ENCODE measurements around the gene CAMTA1. TPM values are rescaled to one million over a fixed set of nuclear protein-coding genes. Genes with fewer than 3 reads are reported as not detected.

CAMTA1 gene
- total and polyA plus RNA-seq, 2 experiments from 2014 or later = 213 to 341 TPM

DNA sequence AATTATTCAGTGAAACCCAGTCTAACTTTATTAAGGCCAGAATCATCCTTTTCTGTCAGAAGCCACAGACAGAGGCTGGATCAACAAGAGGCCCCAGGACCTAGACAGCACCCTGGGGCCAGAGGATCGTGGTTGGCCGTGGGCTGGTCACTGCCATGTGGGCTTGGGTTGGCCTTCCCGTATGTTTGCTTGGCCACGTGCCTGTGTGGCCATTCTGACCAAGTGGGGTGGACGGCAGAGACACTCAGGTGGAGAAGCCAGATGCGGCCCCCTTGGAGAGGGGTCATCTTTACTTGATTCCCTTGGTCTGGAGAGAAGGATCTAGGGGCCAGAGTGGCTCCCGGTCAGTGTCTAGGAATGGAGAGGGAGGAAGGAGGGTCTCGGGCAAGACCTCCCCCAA is 327.9 kb downstream of the CAMTA1 start:
- Histone ChIP-seq H3K4me3 (no peak overlapping the region), H3K27me3 (no peaks in the 10 kb centered on the region), H3K4me1 (ENCODE audit: low read depth) (no peaks in the 10 kb centered on the region), H3K9me3 (ENCODE audit: low read depth) (no peaks in the 10 kb centered on the region), H3K27ac (no peak overlapping the region), H3K36me3 (no peaks in the 10 kb centered on the region)
- DNase-seq (ENCODE audit: low read depth in 1 of 2, low spot score in 1 of 2) = no peak
- TF ChIP-seq, protein P1, sequence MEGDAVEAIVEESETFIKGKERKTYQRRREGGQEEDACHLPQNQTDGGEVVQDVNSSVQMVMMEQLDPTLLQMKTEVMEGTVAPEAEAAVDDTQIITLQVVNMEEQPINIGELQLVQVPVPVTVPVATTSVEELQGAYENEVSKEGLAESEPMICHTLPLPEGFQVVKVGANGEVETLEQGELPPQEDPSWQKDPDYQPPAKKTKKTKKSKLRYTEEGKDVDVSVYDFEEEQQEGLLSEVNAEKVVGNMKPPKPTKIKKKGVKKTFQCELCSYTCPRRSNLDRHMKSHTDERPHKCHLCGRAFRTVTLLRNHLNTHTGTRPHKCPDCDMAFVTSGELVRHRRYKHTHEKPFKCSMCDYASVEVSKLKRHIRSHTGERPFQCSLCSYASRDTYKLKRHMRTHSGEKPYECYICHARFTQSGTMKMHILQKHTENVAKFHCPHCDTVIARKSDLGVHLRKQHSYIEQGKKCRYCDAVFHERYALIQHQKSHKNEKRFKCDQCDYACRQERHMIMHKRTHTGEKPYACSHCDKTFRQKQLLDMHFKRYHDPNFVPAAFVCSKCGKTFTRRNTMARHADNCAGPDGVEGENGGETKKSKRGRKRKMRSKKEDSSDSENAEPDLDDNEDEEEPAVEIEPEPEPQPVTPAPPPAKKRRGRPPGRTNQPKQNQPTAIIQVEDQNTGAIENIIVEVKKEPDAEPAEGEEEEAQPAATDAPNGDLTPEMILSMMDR (IDR thresholded peaks at IDR 0.05; ENCODE audit: low read depth, low read length) = no peak

- no peak overlapping the region for H3K27ac ChIP-seq
- no peak for DNase-seq (ENCODE audit: low read depth in 1 of 2, low spot score in 1 of 2)
- no peaks in the 10 kb centered on the region for H3K9me3 ChIP-seq (ENCODE audit: low read depth)
- TF ChIP-seq, protein P1 (IDR thresholded peaks at IDR 0.05; ENCODE audit: low read depth, low read length) = no peak
- no peaks in the 10 kb centered on the region for H3K36me3 ChIP-seq
- no peaks in the 10 kb centered on the region for H3K27me3 ChIP-seq
- H3K4me1 ChIP-seq (ENCODE audit: low read depth) = no peaks in the 10 kb centered on the region
- no peak overlapping the region for H3K4me3 ChIP-seq
Measured at GRCh38 chr1:7113822-7114221, 328.6 kb downstream of the CAMTA1 start.

- H3K27me3 ChIP-seq = no peaks in the 10 kb centered on the region
- TF ChIP-seq, protein P1 (IDR thresholded peaks at IDR 0.05; ENCODE audit: low read depth, low read length) = no peak
- no peak overlapping the region for H3K4me3 ChIP-seq
- no peak overlapping the region for H3K27ac ChIP-seq
- no peaks in the 10 kb centered on the region for H3K4me1 ChIP-seq (ENCODE audit: low read depth)
- DNase-seq (ENCODE audit: low read depth in 1 of 2, low spot score in 1 of 2) = no peak
- no peaks in the 10 kb centered on the region for H3K9me3 ChIP-seq (ENCODE audit: low read depth)
- no peaks in the 10 kb centered on the region for H3K36me3 ChIP-seq
Measured at GRCh38 chr1:7116001-7116400, 330.7 kb downstream of the CAMTA1 start.

- H3K4me1 ChIP-seq (ENCODE audit: low read depth) = no peaks in the 10 kb centered on the region
- no peak overlapping the region for H3K27ac ChIP-seq
- TF ChIP-seq, protein P1 (IDR thresholded peaks at IDR 0.05; ENCODE audit: low read depth, low read length) = peak; percentile 20
- no peaks in the 10 kb centered on the region for H3K9me3 ChIP-seq (ENCODE audit: low read depth)
- peak; percentile 74 to 86 for DNase-seq (ENCODE audit: low read depth in 1 of 2, low spot score in 1 of 2)
- H3K36me3 ChIP-seq = no peaks in the 10 kb centered on the region
- H3K27me3 ChIP-seq = no peaks in the 10 kb centered on the region
- H3K4me3 ChIP-seq = no peak overlapping the region
Measured at GRCh38 chr1:7117399-7118281, 332.4 kb downstream of the CAMTA1 start.

DNA sequence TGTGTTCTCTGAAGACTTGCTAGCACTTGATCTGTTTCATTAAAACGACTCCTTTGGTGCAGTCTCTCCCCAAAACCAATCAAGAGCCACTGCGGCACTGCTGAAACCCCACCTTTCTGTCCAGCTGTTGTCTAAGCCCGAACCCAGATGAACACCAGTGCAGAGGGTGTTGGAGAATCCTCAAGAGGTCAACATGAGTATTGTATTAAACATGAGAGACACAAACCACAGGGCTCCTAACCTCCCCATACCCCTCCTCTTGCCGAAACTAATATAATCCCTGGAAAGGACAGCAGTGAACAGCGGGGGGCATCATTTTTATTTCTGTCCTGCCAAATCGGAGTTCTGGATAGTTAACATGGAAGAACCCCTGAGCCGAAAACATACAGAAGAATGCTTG is 333.9 kb downstream of the CAMTA1 start:
- no peak overlapping the region for H3K27ac ChIP-seq
- no peak overlapping the region for H3K4me3 ChIP-seq
- no peaks in the 10 kb centered on the region for H3K4me1 ChIP-seq (ENCODE audit: low read depth)
- TF ChIP-seq, protein P1 (IDR thresholded peaks at IDR 0.05; ENCODE audit: low read depth, low read length) = no peak
- no peak for DNase-seq (ENCODE audit: low read depth in 1 of 2, low spot score in 1 of 2)
- H3K36me3 ChIP-seq = no peaks in the 10 kb centered on the region
- H3K27me3 ChIP-seq = no peaks in the 10 kb centered on the region
- no peaks in the 10 kb centered on the region for H3K9me3 ChIP-seq (ENCODE audit: low read depth)

Measured in cardiac muscle cell (in vitro differentiated cells and primary cell).